ENCODE measurements around the gene SHISA6. TPM values are rescaled to one million over a fixed set of nuclear protein-coding genes. Genes with fewer than 3 reads are reported as not detected.

The SHISA6 gene
- total RNA-seq, 1 donor from 2014 or later, result 1.4 TPM

- no peak for TF ChIP-seq CTCF (conservative IDR thresholded peaks at IDR 0.05)
- Mint-ChIP-seq H3K36me3 (ENCODE audit: low read depth) (no peaks in the 10 kb centered on the region), H3K4me1 (no peaks in the 10 kb centered on the region), H3K4me3 (no peak overlapping the region), H3K9me3 (peaks cover 2% of the 10 kb centered on the region), H3K27ac (ENCODE audit: unreplicated experiment) (no peak overlapping the region), H3K27me3 (ENCODE audit: low read depth) (no peaks in the 10 kb centered on the region)
- DNase-seq (ENCODE audit: low read depth, low spot score), result no peak
Measured at GRCh38 chr17:11319894-11320293, 78.9 kb downstream of the SHISA6 start.

- no peak for DNase-seq (ENCODE audit: low read depth, low spot score)
- H3K27ac Mint-ChIP-seq (ENCODE audit: unreplicated experiment), result no peak overlapping the region
- no peak for TF ChIP-seq CTCF (conservative IDR thresholded peaks at IDR 0.05)
- no peak overlapping the region for H3K4me3 Mint-ChIP-seq
- H3K36me3 Mint-ChIP-seq (ENCODE audit: low read depth), result no peaks in the 10 kb centered on the region
- H3K27me3 Mint-ChIP-seq (ENCODE audit: low read depth), result peaks cover 3% of the 10 kb centered on the region
- peaks cover 2% of the 10 kb centered on the region for H3K9me3 Mint-ChIP-seq
- no peaks in the 10 kb centered on the region for H3K4me1 Mint-ChIP-seq
Measured at GRCh38 chr17:11324021-11324420, 83.0 kb downstream of the SHISA6 start.

- Mint-ChIP-seq H3K9me3 (peaks cover 2% of the 10 kb centered on the region), H3K36me3 (ENCODE audit: low read depth) (no peaks in the 10 kb centered on the region), H3K27me3 (ENCODE audit: low read depth) (peaks cover 3% of the 10 kb centered on the region), H3K4me1 (no peaks in the 10 kb centered on the region), H3K4me3 (no peak overlapping the region), H3K27ac (ENCODE audit: unreplicated experiment) (no peak overlapping the region)
- TF ChIP-seq CTCF (conservative IDR thresholded peaks at IDR 0.05), result no peak
- no peak for DNase-seq (ENCODE audit: low read depth, low spot score)
Measured at GRCh38 chr17:11324846-11325420, 83.9 kb downstream of the SHISA6 start.

- H3K27me3 Mint-ChIP-seq (ENCODE audit: low read depth), result peaks cover 7% of the 10 kb centered on the region
- DNase-seq (ENCODE audit: low read depth, low spot score), result no peak
- no peaks in the 10 kb centered on the region for H3K36me3 Mint-ChIP-seq (ENCODE audit: low read depth)
- TF ChIP-seq CTCF (conservative IDR thresholded peaks at IDR 0.05), result no peak
- H3K4me3 Mint-ChIP-seq, result no peak overlapping the region
- no peak overlapping the region for H3K27ac Mint-ChIP-seq (ENCODE audit: unreplicated experiment)
- peaks cover 6% of the 10 kb centered on the region for H3K4me1 Mint-ChIP-seq
- no peaks in the 10 kb centered on the region for H3K9me3 Mint-ChIP-seq
Measured at GRCh38 chr17:11326492-11326891, 85.5 kb downstream of the SHISA6 start.

- DNase-seq (ENCODE audit: low read depth, low spot score), result no peak
- Mint-ChIP-seq H3K4me1 (peaks cover 17% of the 10 kb centered on the region), H3K36me3 (ENCODE audit: low read depth) (no peaks in the 10 kb centered on the region), H3K4me3 (no peak overlapping the region), H3K27ac (ENCODE audit: unreplicated experiment) (no peak overlapping the region), H3K9me3 (no peaks in the 10 kb centered on the region), H3K27me3 (ENCODE audit: low read depth) (peaks cover 7% of the 10 kb centered on the region)
- no peak for TF ChIP-seq CTCF (conservative IDR thresholded peaks at IDR 0.05)
Measured at GRCh38 chr17:11328770-11329169, 87.8 kb downstream of the SHISA6 start.
